Measurements from ENCODE around the gene ZNF630.
A peak's percentile ranks its signal among the peaks of the same experiment; 100 is the strongest.
"Not testable (repeated sequence)": the region's sequence is repeated elsewhere in the genome, so short reads cannot be mapped to it uniquely, and the experiment has no call there.

The ZNF630 gene

DNA sequence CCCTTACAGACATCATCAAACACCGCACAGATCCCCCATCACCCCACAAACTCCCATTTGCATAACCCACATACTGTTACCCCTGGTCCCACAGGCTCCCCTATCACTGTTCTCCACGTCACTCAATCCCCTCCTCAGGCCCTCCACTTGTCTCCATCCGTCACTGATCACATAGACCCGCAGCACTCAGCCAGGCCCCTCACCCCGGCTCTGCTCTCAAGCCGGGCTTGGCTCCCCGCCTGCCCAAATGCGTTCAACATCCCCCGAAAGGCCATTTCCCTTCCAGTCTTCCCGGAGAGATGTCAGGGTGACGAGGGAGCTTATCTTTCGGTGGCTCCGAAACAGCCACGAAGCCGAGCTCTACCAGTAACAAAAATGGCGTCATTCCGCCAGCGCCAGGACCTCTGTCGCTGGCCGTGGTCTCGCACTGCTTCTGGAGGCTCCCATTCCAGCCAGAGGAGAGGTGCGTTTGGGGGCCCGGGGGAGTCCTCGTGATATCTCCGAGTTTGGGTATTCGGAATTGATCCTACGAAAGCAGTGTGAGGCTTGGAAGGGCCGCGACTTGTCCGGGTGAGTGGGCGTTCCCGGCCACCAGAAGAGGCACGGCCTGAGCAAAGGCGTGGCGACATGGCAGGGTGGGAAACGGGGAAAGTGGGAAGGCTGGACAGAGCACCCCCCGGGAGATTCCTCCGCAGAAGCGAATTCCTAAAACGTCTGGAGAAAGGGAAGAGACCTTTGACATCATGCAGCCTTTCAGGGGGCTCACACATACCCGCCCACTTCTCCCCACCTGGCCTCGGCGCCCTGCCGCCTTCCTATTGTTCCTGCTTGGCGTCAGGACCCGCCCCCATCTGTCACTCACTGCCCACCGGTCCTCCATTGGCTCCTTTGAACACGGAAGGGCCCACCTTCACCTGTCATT, at the start of gene ZNF630:
TSS of gene ZNF630 (minus strand) at position 577 of the 922 bp plus-strand sequence. CDS start 4,754 bp downstream, outside the sequence.
- DNase-seq, result peak; percentile 60

DNA sequence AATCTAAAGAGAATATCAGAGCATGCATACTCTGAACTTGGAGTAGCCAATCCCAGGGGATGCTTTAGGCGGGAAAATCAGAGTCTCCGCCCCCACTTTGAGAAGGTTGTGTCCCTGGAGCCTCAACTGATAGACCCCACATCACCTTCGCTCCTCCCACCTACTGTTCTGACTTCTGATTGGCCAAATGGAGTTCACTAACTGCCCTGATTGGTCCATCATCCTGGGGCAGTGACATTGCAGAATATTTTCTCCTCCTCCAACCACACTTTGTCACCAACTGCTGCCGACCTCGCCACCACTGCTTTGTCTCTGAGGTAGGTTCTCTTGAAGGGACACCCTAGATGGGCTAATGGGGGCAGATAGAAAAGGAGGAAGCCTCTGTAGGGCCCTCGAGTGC, 36.3 kb upstream of the ZNF630 start:
- DNase-seq, result no peak

DNA sequence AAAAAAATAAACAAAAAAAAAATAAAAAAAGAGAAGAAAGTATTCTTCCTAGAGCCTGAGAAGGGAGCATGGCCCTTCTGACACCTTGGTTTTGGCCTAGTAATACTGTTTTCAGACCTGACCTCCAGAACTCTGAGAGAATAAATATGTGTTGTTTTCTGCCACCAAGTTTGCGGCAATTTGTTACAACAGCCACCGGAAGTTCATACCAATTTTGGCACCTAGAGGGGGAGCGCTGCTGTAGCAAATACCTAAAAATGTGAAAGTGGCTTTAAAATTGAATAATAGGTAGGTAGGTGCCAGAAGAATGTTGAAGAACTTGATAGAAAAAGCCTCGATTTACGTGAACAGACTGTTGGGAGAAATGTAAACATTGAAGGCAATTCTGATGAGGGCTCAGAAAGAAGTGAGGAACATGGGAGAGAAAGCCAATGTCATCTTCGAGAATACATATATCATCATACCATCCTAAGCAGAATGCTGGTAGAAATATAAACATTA, 31.5 kb upstream of the ZNF630 start:
- no peak for DNase-seq

DNA sequence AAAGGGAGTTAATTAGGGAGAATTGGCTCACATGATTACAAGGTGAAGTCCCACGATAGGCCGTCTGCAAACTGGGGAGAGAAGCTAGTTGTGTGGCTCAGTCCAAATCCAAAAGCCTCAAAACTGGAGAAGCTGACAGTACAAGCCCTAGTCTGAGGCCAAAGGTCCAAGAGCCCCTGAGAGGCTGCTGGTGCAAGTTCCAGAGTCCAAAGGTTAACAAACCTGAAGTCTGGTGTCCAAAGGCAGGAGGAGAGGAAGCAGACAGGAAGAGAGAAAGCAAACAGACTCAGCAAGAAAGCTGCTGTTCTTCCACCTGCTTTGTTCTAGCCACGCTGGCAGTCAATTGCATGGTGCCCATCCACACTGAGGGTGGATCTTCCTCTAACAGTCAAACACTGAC, 30.0 kb upstream of the ZNF630 start:
- no peak for DNase-seq

GRCh38 chrX:48092558-48092957, 21.1 kb upstream of the ZNF630 start:
- DNase-seq, result not testable (repeated sequence)

GRCh38 chrX:48090123-48090522, 18.7 kb upstream of the ZNF630 start:
- DNase-seq, result no peak

GRCh38 chrX:48086082-48086481, 14.6 kb upstream of the ZNF630 start:
- DNase-seq, result no peak

DNA sequence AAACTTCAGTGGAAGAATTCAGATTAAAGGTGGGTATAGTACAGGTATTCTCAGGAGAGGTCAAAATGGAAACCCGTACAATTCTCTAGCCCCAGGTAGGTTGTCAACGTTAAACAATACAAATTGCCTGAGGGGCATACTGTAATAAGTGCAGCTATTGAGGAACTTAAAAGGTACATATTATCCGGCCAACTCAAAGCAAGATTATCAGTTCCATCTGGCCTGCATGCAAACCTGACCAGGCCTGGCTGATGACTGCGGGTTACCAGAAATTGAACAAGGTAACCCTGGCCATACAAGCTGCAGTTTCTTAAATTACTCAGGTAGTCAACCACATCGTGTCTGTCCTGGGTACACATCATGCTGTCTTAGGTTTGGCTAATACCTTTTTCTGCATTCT, 12.3 kb upstream of the ZNF630 start:
- DNase-seq, result no peak

DNA sequence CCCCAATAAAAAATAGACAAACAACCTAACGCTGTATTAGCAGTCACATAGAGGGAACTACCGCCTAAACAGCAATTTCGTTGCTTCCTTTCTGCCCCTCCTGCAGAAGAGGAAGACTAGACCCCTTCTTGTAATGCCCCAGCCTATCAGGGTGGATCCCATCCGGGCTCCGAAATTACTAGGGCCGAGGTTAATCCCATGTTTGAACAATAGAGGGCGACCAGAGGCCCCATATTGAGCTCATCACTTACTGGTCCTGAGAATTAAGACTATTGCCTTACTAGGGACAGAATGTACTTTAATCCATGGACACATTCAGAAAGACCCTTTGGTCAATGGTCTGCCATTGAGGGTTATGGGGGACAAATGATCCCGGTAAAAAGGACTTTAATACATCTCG, 11.8 kb upstream of the ZNF630 start:
- DNase-seq, result peak; percentile 44

DNA sequence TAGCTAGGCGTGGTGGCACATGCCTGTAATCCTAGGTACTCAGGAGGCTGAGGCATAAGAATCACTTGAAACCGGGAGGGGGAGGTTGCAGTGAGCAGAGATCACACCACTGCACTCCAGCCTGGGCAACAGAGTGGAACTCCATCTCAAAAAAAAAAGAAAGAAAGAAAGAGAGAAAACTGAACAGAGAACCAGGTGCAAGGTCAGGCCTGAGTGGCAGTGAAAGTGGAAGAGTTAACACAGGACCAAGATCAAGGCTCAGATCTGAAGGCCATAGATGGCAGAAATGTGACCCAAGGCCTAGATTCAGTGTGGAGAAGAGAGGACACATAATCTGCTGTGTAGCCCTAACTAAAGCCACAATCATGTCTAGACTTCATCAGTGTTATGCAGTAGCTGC, 4.9 kb upstream of the ZNF630 start:
- DNase-seq, result no peak

GRCh38 chrX:48071986-48072605, 656 bp upstream of the ZNF630 start:
- DNase-seq, result no peak

- DNase-seq, result no peak
These were observed 3.1 kb downstream of the ZNF630 start for GRCh38 chrX:48068096-48068887.

DNA sequence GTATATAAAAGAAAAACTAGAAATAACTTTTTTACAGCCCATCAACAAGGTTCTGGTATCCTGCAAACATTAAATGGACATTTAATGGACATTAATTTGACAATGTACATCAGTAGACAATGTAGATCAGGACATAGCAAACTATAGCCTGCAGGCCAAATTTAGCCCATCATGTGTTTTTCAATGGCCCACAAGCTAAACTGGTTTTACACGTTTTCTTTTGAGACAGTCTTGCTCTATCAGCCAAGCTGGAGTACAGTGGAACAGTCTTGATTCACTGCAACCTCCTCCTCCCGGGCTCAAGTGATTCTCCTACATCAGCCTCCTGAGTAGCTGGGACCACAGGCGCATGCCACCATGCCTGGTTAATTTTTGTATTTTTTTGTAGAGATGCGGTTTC, 7.2 kb downstream of the ZNF630 start:
- no peak for DNase-seq

DNA sequence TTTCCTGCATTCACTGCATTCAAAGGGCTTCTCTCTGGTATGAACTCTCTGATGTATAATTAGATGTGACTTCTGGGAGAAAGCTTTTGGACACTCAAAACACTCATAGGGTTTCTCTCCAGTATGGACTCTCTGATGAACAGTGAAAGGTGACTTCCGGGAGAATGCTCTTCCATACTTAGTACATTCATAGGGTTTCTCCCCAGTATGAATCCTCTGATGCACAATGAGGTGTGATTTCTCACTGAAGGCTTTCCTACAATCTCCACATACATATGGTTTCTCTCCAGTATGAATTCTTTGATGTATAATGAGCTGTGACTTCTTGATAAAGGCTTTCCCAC, 12.2 kb downstream of the ZNF630 start:
- DNase-seq, result no peak

DNA sequence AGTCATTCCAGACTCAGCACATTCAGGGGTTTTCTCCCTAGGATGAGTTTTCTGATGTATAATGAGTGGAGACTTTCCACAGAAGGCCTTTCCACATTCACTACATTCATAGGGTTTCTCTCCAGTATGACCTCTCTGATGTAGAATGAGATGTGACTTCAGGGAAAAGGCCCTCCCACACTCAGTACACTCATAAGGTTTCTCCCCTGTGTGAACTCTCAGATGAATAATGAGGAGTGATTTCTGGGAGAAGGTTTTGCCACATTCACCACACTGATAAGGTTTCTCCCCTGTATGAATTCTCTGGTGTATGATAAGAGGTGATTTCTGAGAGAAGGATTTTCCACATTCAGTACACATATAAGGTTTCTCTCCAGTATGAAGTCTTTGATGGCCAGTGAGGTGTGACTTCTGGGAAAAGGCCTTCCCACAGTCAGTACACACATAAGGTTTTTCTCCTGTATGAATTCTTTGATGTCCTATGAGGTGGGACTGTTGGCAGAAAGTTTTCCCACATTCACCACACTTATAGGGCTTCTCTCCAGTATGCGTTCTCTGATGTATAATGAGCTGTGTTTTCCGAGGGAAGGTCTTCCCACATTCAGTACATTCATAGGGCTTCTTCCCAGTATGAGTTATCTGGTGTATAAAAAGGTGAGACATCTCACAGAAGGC, 12.7 kb downstream of the ZNF630 start:
- no peak for DNase-seq

- no peak for DNase-seq
These were observed 24.6 kb downstream of the ZNF630 start for GRCh38 chrX:48046846-48047245.

DNA sequence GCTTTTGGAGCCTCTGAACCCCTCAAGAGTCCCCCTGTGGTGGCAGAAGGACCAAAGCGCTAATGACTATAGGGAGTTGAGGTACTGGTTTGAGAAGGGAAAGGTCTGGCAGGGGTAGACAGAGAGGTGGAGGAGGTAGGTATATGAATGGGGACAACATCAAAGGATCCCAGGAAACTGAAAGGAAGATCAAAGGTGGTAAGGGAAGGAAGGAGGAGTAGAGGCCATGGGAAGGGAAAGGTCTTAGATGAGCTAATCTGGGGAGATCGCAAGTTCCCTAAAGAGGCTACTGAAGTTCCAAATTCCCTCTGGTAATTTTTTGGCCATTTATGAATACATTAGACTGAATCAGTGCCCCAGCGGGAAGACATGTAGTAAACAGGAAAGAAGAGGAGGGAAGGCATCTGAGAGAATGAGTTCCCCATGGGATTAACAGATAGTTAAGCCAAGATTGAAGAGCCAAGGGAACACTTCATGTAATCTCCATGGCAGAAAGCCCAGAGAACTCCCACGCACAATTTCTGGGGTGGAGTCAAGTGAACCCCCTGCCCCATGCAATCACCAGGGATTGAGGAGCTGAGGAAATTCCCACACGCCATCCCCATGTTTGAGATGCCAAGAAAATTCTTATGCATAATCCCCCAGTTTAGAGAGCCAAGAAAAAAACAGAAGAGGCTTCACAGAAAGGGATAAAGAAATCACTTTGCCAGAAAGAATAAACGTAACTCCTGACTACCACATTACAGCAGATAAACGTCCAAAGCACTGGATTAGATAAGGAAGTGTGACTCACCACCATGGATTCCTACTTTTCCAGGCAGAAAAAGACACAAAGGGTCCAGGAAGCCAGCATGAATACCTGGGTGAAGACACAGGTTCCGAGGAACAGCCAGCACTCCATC, 25.8 kb downstream of the ZNF630 start:
- DNase-seq, result no peak

GRCh38 chrX:48043056-48043455, 28.4 kb downstream of the ZNF630 start:
- DNase-seq, result no peak

- DNase-seq, result no peak
These were observed 35.5 kb downstream of the ZNF630 start for GRCh38 chrX:48035891-48036290.

DNA sequence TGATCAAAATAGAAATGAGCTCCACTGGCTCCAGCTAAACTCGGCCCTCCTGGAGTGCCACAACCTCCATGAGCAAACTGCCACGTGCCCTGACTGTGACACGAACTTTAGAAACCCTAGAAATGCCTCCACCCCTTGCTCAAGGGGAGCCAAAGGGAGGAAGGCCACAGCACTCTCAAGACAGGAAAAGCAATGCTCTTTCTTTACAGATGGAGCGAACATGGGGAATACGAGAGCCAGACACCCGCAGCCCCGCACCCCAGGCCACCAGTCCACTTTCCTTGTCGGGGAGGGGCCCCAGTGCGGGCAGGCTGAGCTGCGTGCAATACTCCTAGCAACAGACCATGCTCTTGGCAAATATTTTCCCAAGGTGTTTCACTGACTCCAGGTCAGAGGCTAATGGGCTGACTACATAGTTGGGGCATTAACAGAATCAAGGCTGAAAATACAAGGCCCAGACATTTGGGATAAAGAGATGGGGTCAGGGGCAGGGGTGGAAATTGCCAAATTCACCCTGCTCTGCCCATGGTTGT, 40.7 kb downstream of the ZNF630 start:
- DNase-seq, result not testable (repeated sequence)

- DNase-seq, result no peak
These were observed 41.2 kb downstream of the ZNF630 start for GRCh38 chrX:48030237-48030636.

Data from CD4-positive, alpha-beta T cell treated with Interleukin-4 for 4 hours (primary cell).